Raji (cell line): ENCODE data around the gene C10orf90.

Source experiments
- POLR2A ChIP-seq: IDR thresholded peaks from 2 replicates; pipeline ENCODE4 v1.6.1; 2011; ENCODE audit warnings: low read depth, low read length, control low read depth; ENCODE audit not compliant: insufficient read depth

The C10orf90 gene

GRCh38 chr10:126387041-126387921, 283.2 kb downstream of the C10orf90 start:
- TF ChIP-seq POLR2A = no peak

DNA sequence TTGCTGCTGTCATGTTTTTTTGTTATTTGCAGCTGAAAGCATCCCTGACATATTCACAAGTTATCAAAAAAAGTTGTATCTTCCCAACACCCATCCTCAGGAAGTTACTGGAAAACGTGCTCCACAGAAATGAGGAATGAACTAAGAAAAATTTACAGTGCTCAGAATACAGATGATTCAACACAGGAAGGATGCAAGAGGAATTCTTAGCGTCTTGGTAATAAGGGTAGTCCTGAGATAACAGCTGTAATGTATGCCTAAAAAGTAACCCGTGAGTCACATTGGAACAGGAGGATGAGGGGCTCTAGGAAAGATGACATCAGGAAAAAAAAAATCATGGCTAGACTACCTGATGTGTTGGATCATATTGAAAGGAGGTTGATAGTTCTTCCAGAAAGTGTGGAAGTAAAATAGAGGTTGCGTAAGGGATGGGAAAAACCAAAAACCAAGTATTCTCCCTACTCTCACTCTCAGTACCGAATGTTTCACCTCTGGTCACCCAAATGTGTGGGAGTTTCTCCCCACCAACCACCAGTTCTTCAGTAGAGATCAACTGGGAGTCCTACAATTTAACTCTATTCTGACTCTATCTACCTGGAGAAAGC, 286.1 kb downstream of the C10orf90 start:
- TF ChIP-seq POLR2A = no peak

- TF ChIP-seq POLR2A = no peak
Observed at GRCh38 chr10:126380352-126381076, 290.0 kb downstream of the C10orf90 start.

- no peak for TF ChIP-seq POLR2A
Observed at GRCh38 chr10:126376956-126377355, 293.5 kb downstream of the C10orf90 start.

DNA sequence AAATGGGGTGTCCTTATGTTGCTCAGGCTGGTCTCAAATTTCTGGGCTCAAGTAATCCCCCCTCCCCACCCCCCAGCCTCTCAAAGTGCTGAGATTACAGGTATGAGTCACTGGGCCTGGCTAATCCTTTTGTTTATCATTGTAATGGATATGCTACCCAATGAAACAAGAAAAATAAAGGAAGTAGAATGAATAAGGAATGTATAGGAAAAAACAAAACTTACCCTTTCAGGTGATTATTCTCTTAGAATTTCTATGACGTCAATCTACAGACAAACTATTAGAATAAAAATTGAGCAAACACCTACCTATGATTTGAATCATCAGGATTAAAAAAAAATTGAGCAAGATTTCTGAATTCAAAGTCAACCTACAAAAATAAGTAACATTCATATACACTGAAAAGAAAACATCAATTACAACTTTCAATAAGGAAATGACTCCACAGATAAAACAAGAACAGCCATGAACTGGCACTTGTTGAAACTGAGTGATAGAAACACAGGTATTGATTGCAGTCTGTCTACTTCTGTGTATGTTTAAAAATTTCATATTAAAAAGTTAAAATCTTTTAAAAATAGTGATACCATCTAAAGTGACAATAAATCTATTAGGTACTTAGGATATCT, 294.5 kb downstream of the C10orf90 start:
- TF ChIP-seq POLR2A = no peak

DNA sequence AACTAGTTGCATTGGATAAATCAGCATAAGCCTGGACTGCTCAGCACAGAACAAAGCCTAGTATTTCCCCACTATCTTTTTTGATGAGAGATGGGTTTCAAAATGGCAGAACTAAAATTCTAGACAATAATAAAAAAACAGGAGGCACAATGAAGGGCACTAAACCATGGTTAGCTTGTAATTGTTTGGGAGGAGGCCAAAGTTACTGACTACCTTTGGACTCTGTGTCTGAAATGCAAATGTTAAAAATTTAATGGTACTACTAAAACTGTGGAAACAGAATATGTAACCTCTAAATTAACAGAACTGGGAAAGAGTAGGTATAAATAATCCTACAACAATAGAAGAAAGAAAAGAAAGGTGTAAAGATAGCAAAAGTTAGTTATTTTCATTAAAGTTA, 295.2 kb downstream of the C10orf90 start:
- no peak for TF ChIP-seq POLR2A
